ENCODE data around the gene CDK3. TPM values are rescaled to one million over a fixed set of nuclear protein-coding genes. Genes with fewer than 3 reads are reported as not detected.

The CDK3 gene
- total RNA-seq, 8 experiments from 2014 or later = 3.5 to 11.0 (median 6.2) TPM

- Histone ChIP-seq H3K4me1 (replicated peaks in 1 of 2) (peaks cover 24 to 32% of the 10 kb centered on the region in 2 donors), H3K27ac (peak within 1 kb of the TSS; percentile 99), H3K4me3 (peak within 1 kb of the TSS; percentile 53 to 87 (median 80))
- in situ Hi-C loops (cut with MboI; ENCODE audit: low pct_unique_long_range_greater_than_20kb in 2 of 9, low sequenced_read_pairs in 9 of 9, unreplicated experiment in 9 of 9) = no loop called here
- WGBS, 10 experiments = 0% methylated on average over 1 to 8 of the region's 72 CpGs; no CpG with 5 or more reads in 6 of the 10 experiments
- ATAC-seq (replicated peaks in 6 of 8) = peak; percentile 57 to 94 (median 91)
These were observed 21.5 kb upstream of the CDK3 start, which contains the start of the genes ACOX1 and TEN1 for GRCh38 chr17:75978938-75979704. Gene ACOX1, minus strand, starts transcription at chr17:75979166. Its CDS starts 93 bp downstream, at chr17:75979073. Gene TEN1, plus strand, starts transcription at chr17:75979240. Its CDS starts 6,953 bp downstream, at chr17:75986193.

GRCh38 chr17:75979705-75980187 is 20.9 kb upstream of the CDK3 start:
- in situ Hi-C loops (cut with MboI; ENCODE audit: low pct_unique_long_range_greater_than_20kb in 2 of 9, low sequenced_read_pairs in 9 of 9, unreplicated experiment in 9 of 9) = no loop called here
- peak in 7 of 8 experiments; percentile 10 to 40 (median 32) for ATAC-seq (replicated peaks in 6 of 8)

GRCh38 chr17:75980188-75981018 is 20.3 kb upstream of the CDK3 start:
- peak overlapping the region; percentile 99 for H3K27ac ChIP-seq
- peak overlapping the region; percentile 53 to 87 (median 80) for H3K4me3 ChIP-seq
- no peak for ATAC-seq (replicated peaks in 6 of 8)
- in situ Hi-C loops (cut with MboI; ENCODE audit: low pct_unique_long_range_greater_than_20kb in 2 of 9, low sequenced_read_pairs in 9 of 9, unreplicated experiment in 9 of 9) = no loop called here
- 0 to 100% (median 85%) methylated on average over 1 to 10 of the region's 18 CpGs; no CpG with 5 or more reads in 1 of the 10 experiments for WGBS, 10 experiments
- peaks cover 24 to 32% of the 10 kb centered on the region in 2 donors for H3K4me1 ChIP-seq (replicated peaks in 1 of 2)

More at GRCh38 chr17:75979705-75980187, 20.9 kb upstream of the CDK3 start:
- H3K4me1 ChIP-seq (replicated peaks in 1 of 2) = peaks cover 24 to 32% of the 10 kb centered on the region in 2 donors
- H3K4me3 ChIP-seq = peak overlapping the region; percentile 53 to 87 (median 80)
- H3K27ac ChIP-seq = peak overlapping the region; percentile 99
- WGBS, 10 experiments = 5 to 25% (median 20%) methylated on average over 1 to 10 of the region's 19 CpGs; no CpG with 5 or more reads in 5 of the 10 experiments

GRCh38 chr17:75981019-75981615 is 19.5 kb upstream of the CDK3 start:
- WGBS, 10 experiments = 51 to 100% (median 78%) methylated on average over 2 to 7 of the region's 7 CpGs; no CpG with 5 or more reads in 2 of the 10 experiments
- no peak for ATAC-seq (replicated peaks in 6 of 8)
- Histone ChIP-seq H3K4me1 (replicated peaks in 1 of 2) (peaks cover 24 to 32% of the 10 kb centered on the region in 2 donors), H3K27ac (no peak overlapping the region), H3K4me3 (no peak overlapping the region)
- in situ Hi-C loops (cut with MboI; ENCODE audit: low pct_unique_long_range_greater_than_20kb in 2 of 9, low sequenced_read_pairs in 9 of 9, unreplicated experiment in 9 of 9) = no loop called here

- 0 to 40% (median 12%) methylated on average over 1 to 5 of the region's 6 CpGs; no CpG with 5 or more reads in 2 of the 10 experiments for WGBS, 10 experiments
- peak overlapping the region in 1 of 2 donors; percentile 7 for H3K27ac ChIP-seq
These were observed 17.0 kb upstream of the CDK3 start for GRCh38 chr17:75983501-75984181.

GRCh38 chr17:75985986-75986385 is 14.7 kb upstream of the CDK3 start:
- in situ Hi-C loops (cut with MboI; ENCODE audit: low pct_unique_long_range_greater_than_20kb in 2 of 9, low sequenced_read_pairs in 9 of 9, unreplicated experiment in 9 of 9) = no loop called here
- 88 to 100% (median 97%) methylated on average over 1 to 4 of the region's 4 CpGs; no CpG with 5 or more reads in 1 of the 10 experiments for WGBS, 10 experiments
- no peak for ATAC-seq (replicated peaks in 6 of 8)

More at GRCh38 chr17:75983501-75984181, 17.0 kb upstream of the CDK3 start:
- H3K4me3 ChIP-seq = no peak overlapping the region
- H3K4me1 ChIP-seq (replicated peaks in 1 of 2) = peaks cover 19% of the 10 kb centered on the region in 2 donors
- ATAC-seq (replicated peaks in 6 of 8) = peak in 6 of 8 experiments; percentile 1 to 50 (median 25)
- in situ Hi-C loops (cut with MboI; ENCODE audit: low pct_unique_long_range_greater_than_20kb in 2 of 9, low sequenced_read_pairs in 9 of 9, unreplicated experiment in 9 of 9) = no loop called here

GRCh38 chr17:75987041-75987440 is 13.6 kb upstream of the CDK3 start:
- Histone ChIP-seq H3K27ac (no peak overlapping the region), H3K4me3 (no peak overlapping the region), H3K4me1 (replicated peaks in 1 of 2) (peaks cover 13 to 15% of the 10 kb centered on the region in 2 donors)
- WGBS, 10 experiments = 0 to 100% (median 57%) methylated on average over 1 to 4 of the region's 4 CpGs; no CpG with 5 or more reads in 3 of the 10 experiments
- ATAC-seq (replicated peaks in 6 of 8) = no peak
- in situ Hi-C loops (cut with MboI; ENCODE audit: low pct_unique_long_range_greater_than_20kb in 2 of 9, low sequenced_read_pairs in 9 of 9, unreplicated experiment in 9 of 9) = no loop called here

More at GRCh38 chr17:75985986-75986385, 14.7 kb upstream of the CDK3 start:
- no peak overlapping the region for H3K4me3 ChIP-seq
- no peak overlapping the region for H3K27ac ChIP-seq
- H3K4me1 ChIP-seq (replicated peaks in 1 of 2) = peaks cover 13 to 15% of the 10 kb centered on the region in 2 donors

- H3K27ac ChIP-seq = no peak overlapping the region
- in situ Hi-C loops (cut with MboI; ENCODE audit: low pct_unique_long_range_greater_than_20kb in 2 of 9, low sequenced_read_pairs in 9 of 9, unreplicated experiment in 9 of 9) = no loop called here
- no peak overlapping the region for H3K4me3 ChIP-seq
- no peaks in the 10 kb centered on the region for H3K4me1 ChIP-seq (replicated peaks in 1 of 2)
- ATAC-seq (replicated peaks in 6 of 8) = no peak
- 76 to 100% (median 93%) methylated on average over 1 to 7 of the region's 9 CpGs; no CpG with 5 or more reads in 2 of the 10 experiments for WGBS, 10 experiments
These were observed 9.3 kb upstream of the CDK3 start for GRCh38 chr17:75991396-75991795.

- Histone ChIP-seq H3K4me1 (replicated peaks in 1 of 2) (no peaks in the 10 kb centered on the region), H3K27ac (no peak overlapping the region), H3K4me3 (no peak overlapping the region)
- in situ Hi-C loops (cut with MboI; ENCODE audit: low pct_unique_long_range_greater_than_20kb in 2 of 9, low sequenced_read_pairs in 9 of 9, unreplicated experiment in 9 of 9) = no loop called here
- WGBS, 10 experiments = 82 to 100% (median 92%) methylated on average over 1 to 5 of the region's 5 CpGs; no CpG with 5 or more reads in 3 of the 10 experiments
- no peak for ATAC-seq (replicated peaks in 6 of 8)
These were observed 5.8 kb upstream of the CDK3 start for GRCh38 chr17:75994802-75995370.

GRCh38 chr17:75995385-75995925 is 5.2 kb upstream of the CDK3 start:
- H3K4me3 ChIP-seq = no peak overlapping the region
- 88 to 100% (median 100%) methylated on average over 1 to 3 of the region's 7 CpGs; no CpG with 5 or more reads in 3 of the 10 experiments for WGBS, 10 experiments
- no peak overlapping the region for H3K27ac ChIP-seq
- H3K4me1 ChIP-seq (replicated peaks in 1 of 2) = peaks cover 0 to 4% of the 10 kb centered on the region in 2 donors
- in situ Hi-C loops (cut with MboI; ENCODE audit: low pct_unique_long_range_greater_than_20kb in 2 of 9, low sequenced_read_pairs in 9 of 9, unreplicated experiment in 9 of 9) = no loop called here
- no peak for ATAC-seq (replicated peaks in 6 of 8)
